Large intestine (tissue), 3 donors: ENCODE results near the gene CEACAM18. TPM values are rescaled to one million over a fixed set of nuclear protein-coding genes. Genes with fewer than 3 reads are reported as not detected.
"Not testable (repeated sequence)": the region's sequence is repeated elsewhere in the genome, so short reads cannot be mapped to it uniquely, and the experiment has no call there.

Source experiments
- DNase-seq, 2 donors: peaks; one replicate each; pipeline versions ENCODE4 v3.0.0 to v3.0.0-alpha.2; 2013
- H3K27ac ChIP-seq: one replicate; pipeline ENCODE4 v1.5.1; 2013; ENCODE audit warnings: low read length
- H3K27me3 ChIP-seq: 2 replicates; pipeline ENCODE4 v1.6.1; 2013; ENCODE audit warnings: low read length; ENCODE audit not compliant: control insufficient read depth, insufficient read depth
- H3K36me3 ChIP-seq: 2 replicates; pipeline ENCODE4 v1.6.1; 2013; ENCODE audit warnings: low read length; ENCODE audit not compliant: control insufficient read depth, insufficient read depth
- H3K4me1 ChIP-seq: one replicate; pipeline ENCODE4 v1.6.1; 2013; ENCODE audit warnings: low read length; ENCODE audit not compliant: control insufficient read depth, insufficient read depth
- H3K4me3 ChIP-seq: one replicate; pipeline ENCODE4 v1.5.1; 2013; ENCODE audit warnings: low read length
- H3K9me3 ChIP-seq: one replicate; pipeline ENCODE4 v1.6.1; 2013; ENCODE audit warnings: mild to moderate bottlenecking, low read depth, low read length, moderate library complexity; ENCODE audit not compliant: control insufficient read depth
- WGBS: methylation state at CpG from one replicate; pipeline ENCODE4 v1.1.5; 2013; ENCODE audit warnings: low lambda C conversion rate; ENCODE audit not compliant: insufficient coverage; 5-methylcytosine and 5-hydroxymethylcytosine counted together
- polyA plus RNA-seq: library from polyadenylated mRNA; unstranded; fragments of 120-200 nt; gene quantifications from one replicate; pipeline ENCODE4 v1.2.1, GENCODE V29; 2013

The CEACAM18 gene
- polyA plus RNA-seq, 1 donor: 3.5 TPM

DNA sequence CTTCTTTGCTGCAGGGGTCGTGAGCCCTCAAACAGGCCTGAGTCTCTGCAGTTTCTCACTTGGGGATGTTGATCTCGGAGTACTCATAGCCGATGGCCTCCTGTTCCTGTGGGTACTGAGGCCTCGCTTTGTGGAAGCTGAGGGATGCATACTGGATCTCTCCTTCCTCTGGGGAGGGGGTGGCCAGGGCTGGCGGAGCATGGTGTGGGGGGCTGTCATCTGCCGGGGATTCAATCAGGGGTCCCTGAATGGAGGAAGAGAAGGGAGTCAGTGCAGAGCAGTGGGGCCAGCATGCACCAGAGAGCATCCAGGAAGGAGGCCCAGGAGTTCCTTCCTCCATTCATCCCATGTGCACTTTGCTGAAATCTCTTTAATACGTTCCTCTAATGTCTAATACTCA, 13.2 kb downstream of the CEACAM18 start:
- Histone ChIP-seq H3K27me3 (no peaks in the 10 kb centered on the region), H3K4me1 (no peaks in the 10 kb centered on the region), H3K4me3 (no peak overlapping the region), H3K36me3 (peaks cover 9% of the 10 kb centered on the region), H3K27ac (no peak overlapping the region), H3K9me3 (no peaks in the 10 kb centered on the region)
- WGBS: no CpG with 5 or more reads among the region's 7 CpGs
- DNase-seq: no peak

DNA sequence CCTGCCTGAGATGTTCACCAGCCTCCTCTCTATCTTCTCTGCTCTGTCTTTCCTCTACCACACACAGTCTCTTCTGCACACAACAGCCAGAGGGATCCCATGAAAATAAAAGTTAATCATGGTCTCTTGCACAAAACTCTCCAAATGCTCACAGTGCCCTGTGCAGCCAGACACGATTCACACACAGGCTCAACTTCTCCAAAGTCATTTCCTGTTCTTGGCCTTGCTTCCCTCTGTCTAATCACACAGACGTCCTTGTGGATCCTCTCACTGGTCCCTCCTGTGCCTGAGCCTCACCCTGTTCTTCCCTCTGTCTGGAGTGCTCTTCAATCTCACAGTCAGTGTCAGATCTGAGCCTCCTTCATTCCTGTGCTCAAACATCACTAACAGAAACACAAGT, 15.4 kb downstream of the CEACAM18 start:
- H3K4me1 ChIP-seq: no peaks in the 10 kb centered on the region
- H3K4me3 ChIP-seq: no peak overlapping the region
- 20% methylated on average over 1 of the region's 2 CpGs for WGBS
- no peak overlapping the region for H3K27ac ChIP-seq
- H3K27me3 ChIP-seq: no peaks in the 10 kb centered on the region
- no peak for DNase-seq
- no peaks in the 10 kb centered on the region for H3K9me3 ChIP-seq
- peaks cover 5% of the 10 kb centered on the region for H3K36me3 ChIP-seq

DNA sequence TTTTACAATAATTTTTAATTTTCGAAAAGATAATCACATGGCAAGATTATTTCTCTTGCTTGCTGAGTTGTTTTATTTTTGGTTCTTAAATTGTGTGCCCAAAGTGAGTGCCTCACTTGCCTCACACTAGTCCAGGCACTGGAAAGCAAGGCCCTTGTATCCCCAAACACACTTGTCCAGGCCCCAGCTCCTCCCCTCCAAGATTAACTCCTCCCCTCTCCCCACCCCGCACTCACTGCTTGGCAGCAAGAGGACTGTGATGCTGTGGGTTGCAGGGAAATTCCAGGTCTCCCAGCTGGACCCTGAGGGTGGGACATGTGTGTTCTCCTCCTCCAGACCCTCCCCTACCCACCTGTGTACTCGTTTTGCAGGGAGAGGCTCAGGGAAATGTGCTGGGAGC, 19.3 kb downstream of the CEACAM18 start:
- H3K9me3 ChIP-seq: no peaks in the 10 kb centered on the region
- WGBS: 75% methylated on average over 1 of the region's 3 CpGs
- DNase-seq: no peak
- H3K4me3 ChIP-seq: no peak overlapping the region
- no peaks in the 10 kb centered on the region for H3K4me1 ChIP-seq
- no peaks in the 10 kb centered on the region for H3K36me3 ChIP-seq
- no peaks in the 10 kb centered on the region for H3K27me3 ChIP-seq
- no peak overlapping the region for H3K27ac ChIP-seq

- H3K27ac ChIP-seq, DNase-seq, H3K9me3 ChIP-seq, H3K36me3 ChIP-seq, H3K4me3 ChIP-seq, H3K27me3 ChIP-seq, H3K4me1 ChIP-seq: not testable (repeated sequence)
- WGBS: no CpG with 5 or more reads among the region's 8 CpGs
These were observed 22.6 kb downstream of the CEACAM18 start for GRCh38 chr19:51500931-51501330.

- no CpG with 5 or more reads among the region's 12 CpGs for WGBS
- Histone ChIP-seq H3K27ac (no peak within 1 kb of the TSS), H3K4me3 (no peak within 1 kb of the TSS)
These were observed 23.4 kb downstream of the CEACAM18 start, which contains the start of gene SIGLEC12 for GRCh38 chr19:51501594-51502263. Gene SIGLEC12, minus strand, starts transcription at chr19:51501800. Its CDS starts 67 bp downstream, at chr19:51501733.

GRCh38 chr19:51503286-51503817, 25.0 kb downstream of the CEACAM18 start:
- 80% methylated on average over 1 of the region's 5 CpGs for WGBS
- DNase-seq: no peak
- Histone ChIP-seq H3K4me3 (no peak overlapping the region), H3K27ac (no peak overlapping the region), H3K36me3 (no peaks in the 10 kb centered on the region), H3K9me3 (no peaks in the 10 kb centered on the region), H3K27me3 (no peaks in the 10 kb centered on the region), H3K4me1 (peaks cover 11% of the 10 kb centered on the region)

More at GRCh38 chr19:51501594-51502263, 23.4 kb downstream of the CEACAM18 start, which contains the start of gene SIGLEC12:
- H3K9me3 ChIP-seq: no peaks in the 10 kb centered on the region
- H3K27me3 ChIP-seq: no peaks in the 10 kb centered on the region
- no peak for DNase-seq
- no peaks in the 10 kb centered on the region for H3K36me3 ChIP-seq
- H3K4me1 ChIP-seq: no peaks in the 10 kb centered on the region

DNA sequence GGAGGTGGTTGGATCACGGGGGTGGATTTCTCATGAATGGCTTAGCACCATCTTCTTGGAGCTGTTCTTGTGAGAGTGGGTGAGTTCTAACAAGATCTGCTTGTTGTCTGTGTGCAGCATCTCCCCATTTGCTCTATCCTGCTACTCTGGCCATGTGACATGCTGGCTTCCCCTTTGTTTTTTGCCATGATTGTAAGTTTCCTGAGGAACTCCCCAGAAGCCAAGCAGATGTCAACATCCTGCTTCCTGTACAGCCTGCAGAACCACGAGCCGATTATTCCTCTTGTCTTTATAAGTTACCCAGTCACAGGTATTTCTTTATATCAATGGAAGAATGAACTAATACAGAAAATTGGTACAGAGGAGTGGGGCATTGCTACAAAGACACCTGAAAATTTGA, 25.6 kb downstream of the CEACAM18 start:
- H3K4me1 ChIP-seq: peaks cover 11% of the 10 kb centered on the region
- DNase-seq: no peak
- no peaks in the 10 kb centered on the region for H3K27me3 ChIP-seq
- H3K27ac ChIP-seq: no peak overlapping the region
- no peak overlapping the region for H3K4me3 ChIP-seq
- H3K9me3 ChIP-seq: no peaks in the 10 kb centered on the region
- H3K36me3 ChIP-seq: no peaks in the 10 kb centered on the region
- 50% methylated on average over 2 of the region's 3 CpGs for WGBS

DNA sequence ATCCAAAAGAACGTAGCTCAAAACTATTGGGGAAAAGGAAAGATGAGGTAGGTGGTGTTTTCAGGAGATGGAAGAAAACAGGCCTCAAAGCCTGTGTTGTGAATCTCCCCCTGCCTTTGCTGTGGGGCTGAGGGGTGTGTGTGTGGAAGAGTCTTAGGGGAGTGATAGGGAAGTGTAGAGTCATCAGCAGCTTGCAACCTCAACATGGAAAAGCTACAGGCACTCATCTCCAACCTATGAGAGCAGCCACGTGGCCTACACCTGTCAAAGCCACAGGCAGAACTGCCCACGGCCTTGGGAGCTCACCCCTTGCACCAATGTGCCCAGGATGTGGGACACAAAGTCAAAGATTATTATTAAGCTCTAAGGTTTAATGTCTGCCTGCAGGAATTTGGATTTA, 27.6 kb downstream of the CEACAM18 start:
- no peaks in the 10 kb centered on the region for H3K9me3 ChIP-seq
- no peak overlapping the region for H3K27ac ChIP-seq
- H3K4me1 ChIP-seq: peaks cover 11% of the 10 kb centered on the region
- no peak for DNase-seq
- H3K27me3 ChIP-seq: no peaks in the 10 kb centered on the region
- H3K36me3 ChIP-seq: no peaks in the 10 kb centered on the region
- H3K4me3 ChIP-seq: no peak overlapping the region
- no CpG with 5 or more reads among the region's 3 CpGs for WGBS

DNA sequence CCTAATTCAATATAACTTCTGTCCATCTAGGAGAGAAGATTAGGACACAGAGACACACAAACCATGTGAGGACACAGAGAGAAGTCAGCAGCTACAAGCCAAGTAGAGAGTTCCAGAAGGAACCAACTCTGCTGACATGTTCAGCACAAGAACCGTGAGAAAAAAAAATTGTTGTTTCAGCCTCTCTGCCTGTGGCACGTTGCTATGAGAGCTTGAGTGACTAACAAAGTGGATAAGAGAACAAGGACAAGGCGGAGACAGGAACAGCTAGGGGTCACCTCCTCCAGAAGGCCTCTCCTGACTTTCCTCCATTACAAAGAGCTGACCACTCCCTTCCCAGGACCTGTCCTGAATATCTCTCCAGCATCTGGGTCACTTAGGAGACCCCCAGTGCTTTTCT, 28.9 kb downstream of the CEACAM18 start:
- no CpG with 5 or more reads among the region's 3 CpGs for WGBS
- Histone ChIP-seq H3K9me3 (no peaks in the 10 kb centered on the region), H3K4me1 (peaks cover 11% of the 10 kb centered on the region), H3K27me3 (peaks cover 3% of the 10 kb centered on the region), H3K27ac (peak overlapping the region; percentile 61), H3K36me3 (no peaks in the 10 kb centered on the region), H3K4me3 (no peak overlapping the region)
- DNase-seq: no peak

DNA sequence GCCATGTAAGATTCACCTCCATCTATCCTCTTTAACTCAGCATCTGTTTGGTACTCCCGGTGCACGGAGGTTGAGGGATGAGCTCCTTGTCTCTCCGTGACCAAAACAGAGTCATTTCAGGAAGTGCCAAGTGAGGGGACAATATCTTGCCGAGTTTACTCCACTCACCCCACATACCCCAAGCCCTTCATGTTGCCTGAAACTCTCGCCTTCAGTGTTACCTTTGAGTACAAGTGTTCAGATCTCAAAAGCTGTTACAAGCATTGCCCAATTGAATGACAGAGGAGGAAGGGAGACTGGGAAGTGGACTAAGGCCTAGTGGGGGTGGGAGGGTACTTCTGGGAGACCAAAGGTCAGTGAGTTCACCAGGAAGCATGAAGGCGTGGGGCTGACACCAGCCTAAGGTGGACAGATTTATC, 29.3 kb downstream of the CEACAM18 start:
- peak overlapping the region; percentile 61 for H3K27ac ChIP-seq
- 14% methylated on average over 2 of the region's 6 CpGs for WGBS
- DNase-seq: peak; percentile 64 to 79

More for the DNA sequence above, 29.3 kb downstream of the CEACAM18 start:
- no peak overlapping the region for H3K4me3 ChIP-seq
- peaks cover 11% of the 10 kb centered on the region for H3K4me1 ChIP-seq
- H3K9me3 ChIP-seq: no peaks in the 10 kb centered on the region
- peaks cover 3% of the 10 kb centered on the region for H3K27me3 ChIP-seq
- no peaks in the 10 kb centered on the region for H3K36me3 ChIP-seq
